Dedifferentiated amniotic fluid mesenchymal stem cell (primary cell): ENCODE measurements around the gene NACC2.

Source experiments
- DNase-seq: peaks from one replicate; pipeline ENCODE4 v3.0.0-alpha.2; 2016; ENCODE audit errors: extremely low spot score

Gene NACC2

DNA sequence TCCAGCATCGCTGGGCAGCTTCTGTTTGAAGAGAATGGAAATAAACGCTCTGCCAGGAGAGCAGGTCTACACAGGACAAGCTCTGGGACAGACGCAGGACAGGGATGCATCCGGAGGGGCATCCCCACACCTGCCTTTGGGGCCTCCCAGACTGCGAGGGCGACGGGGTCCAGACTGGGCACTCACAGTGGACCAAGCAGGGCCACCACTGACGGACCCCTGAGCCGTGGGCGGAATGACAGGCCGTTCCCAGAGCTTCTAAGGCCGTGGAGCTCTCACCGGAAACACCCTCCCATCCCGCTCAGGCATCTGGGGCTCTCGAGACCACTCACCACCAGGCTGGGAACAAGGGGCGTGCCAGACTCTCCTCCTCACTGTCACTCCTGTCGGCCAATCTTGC is 34.1 kb upstream of the NACC2 start:
- DNase-seq, result no peak

DNA sequence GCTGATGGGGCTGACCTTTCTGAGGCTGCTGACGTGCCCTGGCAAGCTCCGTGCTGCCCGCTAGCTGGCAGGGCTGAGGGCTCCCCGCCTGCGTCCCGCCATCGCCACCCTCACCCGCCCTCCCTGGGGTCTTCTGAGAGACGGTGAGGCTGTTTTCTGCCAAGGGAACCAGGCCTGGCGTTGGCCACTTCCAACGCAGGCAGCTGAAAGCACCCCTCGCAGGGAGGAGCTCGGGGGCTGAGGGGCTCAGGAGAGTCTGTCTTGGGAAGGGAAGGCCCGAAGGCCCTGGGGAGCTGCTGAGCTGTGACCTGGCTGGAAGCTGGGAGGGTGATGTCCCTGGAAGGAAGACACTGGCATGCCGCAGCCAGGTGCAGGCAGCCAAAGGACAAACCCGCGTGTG is 33.3 kb upstream of the NACC2 start:
- DNase-seq, result no peak

- DNase-seq, result no peak
Observed at GRCh38 chr9:136127313-136127712, 32.2 kb upstream of the NACC2 start.

DNA sequence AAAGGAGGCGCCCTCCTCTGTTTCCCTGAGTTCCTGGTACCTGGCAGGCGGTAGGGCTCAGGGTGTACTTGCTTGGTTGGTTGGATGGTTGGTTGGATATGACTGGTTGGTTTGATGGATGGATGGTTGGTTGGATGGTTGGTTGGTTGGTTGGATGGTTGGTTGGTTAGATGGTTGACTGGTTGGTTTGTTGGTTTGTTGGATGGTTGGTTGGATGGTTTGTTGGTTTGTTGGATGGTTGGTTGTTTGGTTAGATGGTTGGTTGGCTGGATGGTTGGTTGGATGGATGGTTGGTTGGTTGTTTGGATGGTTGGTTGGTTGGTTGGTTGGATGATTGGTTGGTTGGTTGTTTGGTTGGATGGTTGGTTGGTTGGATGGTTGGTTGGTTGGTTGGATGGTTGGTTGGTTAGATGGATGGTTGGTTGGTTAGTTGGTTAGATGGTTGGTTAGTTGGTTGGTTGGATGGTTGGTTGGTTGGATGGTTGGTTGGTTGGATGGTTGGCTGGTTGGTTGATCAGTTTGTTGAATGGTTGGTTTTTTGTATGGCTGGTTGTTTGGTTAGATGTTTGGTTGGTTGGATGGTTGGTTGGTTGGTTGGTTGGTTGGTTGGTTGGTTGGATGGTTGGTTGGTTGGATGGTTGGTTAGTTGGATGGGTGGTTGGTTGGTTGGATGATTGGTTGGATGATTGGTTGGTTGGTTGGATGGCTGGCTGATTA is 30.0 kb upstream of the NACC2 start:
- DNase-seq, result no peak

DNA sequence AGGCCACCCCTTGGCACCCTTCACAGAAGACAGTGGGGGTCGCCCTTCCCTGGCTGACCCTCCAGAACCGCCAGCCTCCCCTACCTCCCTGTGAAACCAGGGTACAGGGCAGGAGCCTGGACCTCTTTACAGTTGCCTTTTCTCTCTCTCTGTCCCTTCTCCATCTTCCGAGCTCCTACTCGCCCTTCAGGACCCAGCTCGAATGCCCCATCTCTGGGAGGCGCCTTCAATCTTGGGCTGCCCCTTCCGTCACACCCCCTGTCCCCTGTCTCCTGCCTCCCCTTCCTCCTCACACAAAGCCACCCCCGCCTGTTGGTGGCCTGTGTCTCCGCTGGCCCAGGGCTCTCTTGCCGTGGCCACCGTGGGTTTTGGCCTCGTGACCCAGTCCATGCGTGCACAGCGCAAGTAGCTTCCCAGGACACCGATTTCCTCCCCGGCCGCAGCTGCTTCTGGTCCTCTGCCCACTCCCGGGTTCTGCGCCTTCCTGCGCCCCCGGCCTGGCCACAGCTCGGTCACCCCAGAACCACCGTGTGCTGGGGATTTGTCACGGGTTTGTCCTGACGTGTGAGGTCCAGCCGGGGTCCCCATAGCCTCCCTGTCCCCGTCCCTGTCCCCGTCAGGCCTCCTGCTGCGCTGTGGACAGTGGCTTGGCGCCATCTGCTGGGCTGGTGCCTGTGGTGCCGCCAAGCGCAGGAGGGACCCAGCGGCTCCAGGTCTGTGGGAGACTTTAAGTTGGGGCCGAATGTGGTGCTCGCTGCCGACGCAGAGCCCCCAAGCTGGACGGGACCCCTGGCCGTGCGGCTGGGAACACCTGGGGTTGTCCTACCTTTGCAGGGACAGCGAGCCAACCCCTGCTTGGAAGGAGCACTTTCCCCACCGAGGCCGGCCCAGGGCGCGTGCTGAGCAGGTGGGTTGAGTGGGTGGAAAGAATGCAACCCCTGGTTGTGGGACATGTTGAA is 27.6 kb upstream of the NACC2 start:
- peak; percentile 31 for DNase-seq

GRCh38 chr9:136121801-136122200 is 26.7 kb upstream of the NACC2 start:
- DNase-seq, result no peak

- DNase-seq, result no peak
Observed at GRCh38 chr9:136120438-136120844, 25.4 kb upstream of the NACC2 start.

DNA sequence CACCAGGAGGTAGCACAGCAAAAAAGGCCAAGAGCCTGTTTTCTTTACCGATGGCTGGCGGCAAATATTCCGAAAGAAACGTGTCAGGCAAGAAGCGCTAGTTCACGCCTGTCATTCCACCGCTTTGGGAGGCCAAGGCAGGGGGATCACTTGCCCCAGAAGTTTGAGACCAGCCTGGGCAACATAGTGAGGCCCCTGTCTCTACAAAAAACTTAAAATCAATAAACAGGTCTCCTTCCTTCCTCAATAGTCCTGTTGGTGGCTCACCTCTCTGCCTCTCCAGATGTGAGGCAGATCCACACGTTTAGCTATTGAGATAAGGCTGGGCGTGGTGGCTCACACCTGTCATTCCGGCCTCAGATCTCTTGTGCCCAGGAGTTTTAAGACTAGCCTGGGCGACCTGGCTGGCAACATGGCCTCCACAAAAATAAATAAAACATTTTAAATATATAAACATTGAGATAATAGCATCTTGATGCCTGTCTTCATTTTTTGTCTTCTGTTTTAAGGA is 24.8 kb upstream of the NACC2 start:
- no peak for DNase-seq

- no peak for DNase-seq
Observed at GRCh38 chr9:136119061-136119882, 24.2 kb upstream of the NACC2 start.

DNA sequence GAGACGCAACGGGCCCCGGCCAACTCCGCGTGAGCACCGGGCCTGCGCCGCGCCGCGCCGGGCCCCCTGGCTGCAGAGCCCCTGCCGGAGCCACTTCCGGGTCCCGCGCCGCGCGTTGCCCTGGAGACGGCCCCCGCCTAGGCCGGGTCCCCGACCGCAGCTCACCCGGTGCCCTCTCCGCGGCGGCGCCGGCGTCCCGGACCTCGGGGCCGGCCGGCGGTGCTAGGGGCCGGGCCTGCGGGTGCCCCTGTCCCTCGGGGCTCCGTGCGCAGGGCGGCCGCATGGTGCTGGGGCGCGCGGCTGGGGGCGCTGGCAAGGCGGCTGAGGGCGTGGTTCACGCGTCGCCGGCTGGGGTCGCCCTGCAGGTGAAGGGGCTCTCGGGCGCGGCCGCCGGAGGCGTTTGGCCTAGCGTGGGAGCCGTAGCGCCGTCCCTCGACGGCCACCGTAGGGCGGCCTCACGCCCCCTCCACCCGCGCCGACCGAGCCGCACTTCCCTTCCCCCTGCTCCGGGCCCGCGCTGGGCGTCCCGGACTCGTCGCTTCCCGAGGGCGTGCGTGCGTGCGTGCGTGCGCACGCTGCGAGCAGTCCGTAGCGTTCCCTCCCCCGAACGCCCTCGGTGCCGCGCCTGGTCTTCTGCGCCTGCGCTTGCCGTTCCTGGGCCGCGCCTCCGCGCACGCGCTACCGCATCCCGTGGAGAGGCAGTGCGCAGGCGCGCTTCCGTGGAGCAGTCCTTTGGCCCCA is 23.4 kb upstream of the NACC2 start, which contains the start of gene TMEM250:
Gene TMEM250, minus strand, starts transcription at position 556 of the 741 bp plus-strand sequence. CDS start 1,975 bp downstream, outside the sequence.
- peak; percentile 92 for DNase-seq

DNA sequence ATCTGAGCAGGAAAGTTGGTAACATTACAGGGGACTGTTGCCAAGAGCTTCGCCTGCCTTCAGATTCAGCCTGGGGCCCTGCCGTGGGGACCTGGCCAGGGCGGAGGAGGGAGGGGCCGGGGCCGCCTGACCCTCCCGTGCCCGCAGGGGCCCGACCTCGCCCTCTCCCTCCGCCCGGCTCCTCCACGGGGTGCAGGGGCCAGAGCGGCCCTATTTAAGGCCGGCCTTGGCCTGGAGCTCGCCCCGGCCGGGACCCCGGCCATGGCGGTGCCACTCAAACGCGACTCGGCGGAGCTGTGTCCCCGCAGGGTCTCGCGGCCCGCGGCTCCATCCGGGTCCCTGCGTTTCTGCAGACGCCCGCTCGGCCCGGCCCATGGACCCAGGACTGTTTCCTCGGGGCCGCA is 22.8 kb upstream of the NACC2 start:
- no peak for DNase-seq

DNA sequence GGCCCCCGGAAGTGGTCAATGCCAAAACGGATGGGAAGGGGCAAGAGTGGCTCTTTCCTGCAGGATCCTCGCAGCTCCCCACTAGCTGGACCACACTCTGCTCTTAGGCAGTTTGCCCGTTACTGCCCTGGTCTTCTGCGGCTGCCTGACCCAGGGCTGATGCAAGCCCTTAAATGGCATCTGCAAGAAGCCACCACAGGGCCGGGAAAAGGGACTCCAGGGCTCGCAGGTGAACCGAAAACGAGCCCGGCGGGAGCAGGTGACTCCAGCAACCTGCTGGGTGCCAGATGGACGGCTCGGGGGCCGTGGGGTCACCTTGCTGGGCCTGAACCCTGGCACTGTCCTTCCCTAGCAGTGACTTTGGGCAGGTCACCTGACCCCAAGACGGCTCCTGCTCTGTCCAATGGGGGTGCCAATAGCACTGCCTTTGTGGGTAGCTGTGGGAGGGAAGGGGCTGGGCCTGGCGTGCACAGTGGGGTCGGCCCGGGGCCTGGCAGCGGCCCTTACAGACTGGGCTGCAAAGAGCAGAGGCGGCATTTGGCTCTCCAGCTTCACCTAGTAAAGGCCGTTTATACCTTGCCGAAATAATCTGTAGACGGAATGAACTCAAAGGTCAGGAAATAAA is 22.3 kb upstream of the NACC2 start:
- DNase-seq, result no peak

- DNase-seq, result no peak
Observed at GRCh38 chr9:136116360-136117098, 21.4 kb upstream of the NACC2 start.

DNA sequence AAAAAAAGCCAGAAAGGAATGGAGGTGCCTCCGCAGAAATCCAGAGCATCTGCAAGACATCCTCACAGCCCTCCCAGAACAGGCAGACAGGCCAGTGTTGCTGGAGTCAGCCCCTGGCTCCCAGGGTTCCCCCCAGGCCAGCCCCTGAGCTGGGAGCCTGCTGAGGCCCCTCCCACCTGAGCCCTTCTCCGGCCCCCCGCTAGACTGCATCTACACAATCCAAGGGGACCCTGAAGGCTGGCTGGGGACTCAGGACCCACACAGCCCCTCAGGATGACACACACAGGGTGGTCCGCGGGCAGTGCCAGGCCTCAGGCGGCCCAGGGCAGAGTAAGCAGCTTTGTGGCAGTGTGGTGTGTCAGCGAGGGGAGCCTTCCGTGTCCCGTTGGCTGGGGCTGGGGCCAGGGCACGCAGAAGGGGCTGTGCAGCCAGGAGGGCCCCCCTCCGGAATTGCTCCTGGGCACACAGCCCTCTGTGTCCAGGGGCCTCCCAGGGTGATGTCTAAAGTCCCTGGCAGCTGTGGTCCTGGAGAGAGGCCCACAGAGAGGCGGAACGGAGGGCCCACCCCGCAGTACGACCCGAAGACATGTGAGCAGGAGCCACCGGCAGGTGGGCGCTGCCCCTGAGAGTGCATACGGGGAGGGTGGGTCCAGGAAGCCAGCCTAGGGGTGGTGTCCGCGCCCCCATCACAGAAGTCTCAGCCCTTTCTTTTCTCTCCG is 20.7 kb upstream of the NACC2 start:
- DNase-seq, result no peak

DNA sequence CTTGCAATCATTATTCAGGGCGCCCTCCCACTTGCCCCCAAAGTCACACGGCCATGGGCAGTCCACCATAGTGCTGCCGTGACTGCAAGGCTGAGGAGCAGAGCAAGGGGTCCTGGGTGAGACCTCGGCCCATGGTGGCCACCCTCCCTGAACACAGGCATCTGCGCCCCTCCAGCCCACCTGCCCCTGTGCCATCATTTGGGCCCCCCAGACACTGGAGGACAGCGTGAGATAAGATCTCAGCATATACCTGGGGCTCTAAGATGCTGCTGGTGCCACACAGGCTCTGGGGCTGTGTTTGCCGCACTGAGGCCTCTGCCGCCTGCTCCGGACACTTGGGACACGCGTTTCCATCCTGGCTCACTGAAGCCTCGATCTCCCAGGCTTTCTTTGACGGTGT is 20.1 kb upstream of the NACC2 start:
- no peak for DNase-seq

DNA sequence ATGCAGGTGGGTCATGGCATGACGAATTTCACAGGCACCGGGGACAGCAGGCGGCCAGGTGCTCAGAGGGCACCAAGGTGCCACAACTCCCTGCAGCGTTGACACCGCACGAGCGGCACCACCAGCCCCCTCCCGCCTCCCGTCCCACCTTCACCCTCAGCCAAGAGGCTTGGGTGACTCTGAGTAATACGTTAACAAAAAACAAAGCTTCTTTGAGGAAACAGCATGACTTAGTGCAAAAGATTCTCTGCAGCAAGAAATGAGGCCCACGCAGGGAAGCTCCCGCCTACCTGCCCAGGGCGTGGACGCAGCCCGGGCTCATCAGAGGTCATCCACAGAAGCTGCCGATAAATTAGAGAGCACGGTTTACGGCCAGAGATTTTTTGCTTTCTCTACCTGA is 19.5 kb upstream of the NACC2 start:
- DNase-seq, result no peak

DNA sequence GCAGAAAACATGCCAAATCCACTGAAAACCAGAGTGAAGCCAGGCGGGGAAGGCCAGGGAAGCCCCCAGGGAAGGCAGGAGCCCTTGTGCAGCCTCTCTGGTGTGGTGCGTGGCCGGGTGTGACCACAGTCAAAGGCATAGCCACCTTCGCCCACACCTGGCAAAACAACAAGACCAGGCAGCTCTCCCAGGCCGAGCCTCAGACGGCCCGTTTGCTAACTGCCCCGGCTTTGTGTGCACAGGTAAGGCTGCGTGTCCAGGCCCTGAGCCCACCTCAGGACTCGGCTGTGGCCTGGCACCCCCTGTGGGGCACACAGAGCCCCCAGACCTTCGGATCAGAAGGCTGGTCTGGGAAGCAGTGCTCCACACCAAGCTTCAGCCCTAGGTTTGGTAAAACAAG is 17.5 kb upstream of the NACC2 start:
- DNase-seq, result no peak

DNA sequence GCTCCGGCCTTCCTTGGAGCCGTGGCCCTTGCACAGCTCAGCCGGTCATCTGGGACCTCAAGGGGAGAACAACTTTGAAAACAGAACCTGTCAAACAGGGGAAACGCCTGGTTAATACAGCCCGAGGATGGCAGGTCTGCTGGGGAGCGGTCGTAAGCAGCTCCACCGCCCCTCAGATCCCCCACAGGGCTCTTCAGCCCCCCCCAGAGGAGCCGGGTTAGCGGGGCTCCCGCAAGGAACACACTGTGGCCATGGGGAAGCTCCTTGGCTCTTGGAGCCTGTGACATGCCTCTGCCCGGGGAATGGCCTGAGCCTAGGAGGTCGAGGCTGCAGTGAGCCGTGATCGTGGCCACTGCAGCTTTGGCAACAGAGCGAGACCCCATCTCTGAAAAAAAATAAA is 16.8 kb upstream of the NACC2 start:
- DNase-seq, result no peak

- DNase-seq, result no peak
Observed at GRCh38 chr9:136111190-136111589, 16.1 kb upstream of the NACC2 start.
